Measurements from ENCODE around the gene ATP8B1. TPM values are rescaled to one million over a fixed set of nuclear protein-coding genes. Genes with fewer than 3 reads are reported as not detected.
"Not testable (repeated sequence)": the region's sequence is repeated elsewhere in the genome, so short reads cannot be mapped to it uniquely, and the experiment has no call there.

Gene ATP8B1
- total and polyA plus RNA-seq, 2 donors (not counting 3 experiments of a cell fraction or from before 2014, with no cell fraction given) = 49.3 to 100 TPM

GRCh38 chr18:57848374-57848773, 45.3 kb upstream of the ATP8B1 start:
- H3K79me2 ChIP-seq (ENCODE audit: control insufficient read depth, insufficient read depth, low read length); H3K4me2 ChIP-seq (ENCODE audit: insufficient read depth, low read length); DNase-seq (ENCODE audit: low read depth, low spot score); FAIRE-seq; H3K4me3 ChIP-seq (replicated peaks in 1 of 3; ENCODE audit: insufficient read depth in 1 of 3, low read depth in 1 of 3, low read length in 3 of 3); dilution Hi-C loops (cut with MboI; ENCODE audit: extremely low pct_ligation_motif_present, low sequenced_read_pairs); H2AFZ ChIP-seq (ENCODE audit: low read depth, low read length); H3K9ac ChIP-seq (replicated peaks; ENCODE audit: extremely low read depth, insufficient read depth, low read length); H3K9me1 ChIP-seq (replicated peaks; ENCODE audit: control insufficient read depth, extremely low read depth, insufficient read depth, low read length); BruUV-seq (replicated peaks); H3K27me3 ChIP-seq (ENCODE audit: control insufficient read depth in 2 of 2, insufficient read depth in 2 of 2, low read length in 2 of 2); H3K27ac ChIP-seq (ENCODE audit: insufficient read depth, low read depth, low read length); H3K9me3 ChIP-seq (replicated peaks; ENCODE audit: control insufficient read depth, insufficient read depth, low read length); POLR2A ChIA-PET; H3K36me3 ChIP-seq (ENCODE audit: control insufficient read depth in 2 of 2, extremely low read depth in 1 of 2, insufficient read depth in 2 of 2, low read length in 2 of 2); CTCF ChIA-PET; H4K20me1 ChIP-seq (replicated peaks; ENCODE audit: control insufficient read depth, extremely low read depth, insufficient read depth, low read length): not testable (repeated sequence)
- H3K4me1 ChIP-seq (ENCODE audit: control insufficient read depth, extremely low read depth, insufficient read depth, low read length) = peaks cover 16% of the 10 kb centered on the region
- intact Hi-C loops (cut with micrococcal nuclease) = loop anchor here (5.0 kb wide), 1 partner anchor 171 kb away; no protein-coding TSS in a partner anchor

DNA sequence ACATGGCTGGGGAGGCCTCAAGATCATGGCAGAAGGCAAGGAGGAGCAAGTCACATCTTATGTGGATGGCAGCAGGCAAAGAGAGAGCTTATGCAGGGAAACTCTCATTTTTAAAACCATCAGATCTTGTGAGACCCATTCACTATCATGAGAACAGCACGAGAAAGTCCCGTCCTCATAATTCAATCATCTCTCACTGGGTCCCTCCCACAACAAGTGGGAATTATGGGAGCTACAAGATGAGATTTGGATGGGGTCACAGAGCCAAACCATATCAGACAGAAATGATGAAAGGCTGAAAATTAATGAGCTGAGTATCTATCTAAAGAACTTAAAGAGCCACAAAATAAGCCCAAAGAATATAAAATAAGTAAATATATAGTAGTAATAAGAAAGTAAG, 44.3 kb upstream of the ATP8B1 start:
- H4K20me1 ChIP-seq (replicated peaks; ENCODE audit: control insufficient read depth, extremely low read depth, insufficient read depth, low read length); H3K9me1 ChIP-seq (replicated peaks; ENCODE audit: control insufficient read depth, extremely low read depth, insufficient read depth, low read length); H3K79me2 ChIP-seq (ENCODE audit: control insufficient read depth, insufficient read depth, low read length); POLR2A ChIA-PET; H3K9ac ChIP-seq (replicated peaks; ENCODE audit: extremely low read depth, insufficient read depth, low read length); H3K4me3 ChIP-seq (replicated peaks in 1 of 3; ENCODE audit: insufficient read depth in 1 of 3, low read depth in 1 of 3, low read length in 3 of 3); H3K27me3 ChIP-seq (ENCODE audit: control insufficient read depth in 2 of 2, insufficient read depth in 2 of 2, low read length in 2 of 2); DNase-seq (ENCODE audit: low read depth, low spot score); H3K9me3 ChIP-seq (replicated peaks; ENCODE audit: control insufficient read depth, insufficient read depth, low read length); H3K27ac ChIP-seq (ENCODE audit: insufficient read depth, low read depth, low read length); H3K36me3 ChIP-seq (ENCODE audit: control insufficient read depth in 2 of 2, extremely low read depth in 1 of 2, insufficient read depth in 2 of 2, low read length in 2 of 2); FAIRE-seq; dilution Hi-C loops (cut with MboI; ENCODE audit: extremely low pct_ligation_motif_present, low sequenced_read_pairs); CTCF ChIA-PET; BruUV-seq (replicated peaks); H3K4me2 ChIP-seq (ENCODE audit: insufficient read depth, low read length); H2AFZ ChIP-seq (ENCODE audit: low read depth, low read length): not testable (repeated sequence)
- H3K4me1 ChIP-seq (ENCODE audit: control insufficient read depth, extremely low read depth, insufficient read depth, low read length) = peaks cover 19% of the 10 kb centered on the region
- intact Hi-C loops (cut with micrococcal nuclease) = loop anchor here (2.0 to 5.0 kb wide), 2 partner anchors 67 to 170 kb away; no protein-coding TSS in a partner anchor

DNA sequence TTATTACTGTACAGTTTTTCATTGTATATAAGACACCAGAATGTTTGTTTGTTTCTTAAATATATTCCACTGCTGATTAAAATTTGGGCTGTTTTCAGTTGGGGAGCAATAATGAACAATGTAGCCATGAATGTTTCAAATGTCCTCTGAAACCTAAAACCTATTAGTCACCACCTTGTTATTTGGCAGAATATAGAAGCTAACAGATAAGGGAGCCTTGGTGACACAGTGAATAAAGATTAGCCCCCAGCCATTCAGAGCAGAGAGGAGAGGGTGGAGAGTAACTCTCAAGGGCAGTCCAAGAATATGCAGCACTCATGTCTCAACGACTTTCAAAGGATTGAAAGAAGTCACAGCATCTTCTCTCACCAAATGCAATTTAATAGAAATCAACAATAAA, 43.1 kb upstream of the ATP8B1 start:
- TF ChIP-seq POLR2AphosphoS5 (IDR thresholded peaks at IDR 0.05; ENCODE audit: insufficient read depth, low read depth, low read length) (peak; percentile 25), FOS (IDR thresholded peaks at IDR 0.05; ENCODE audit: borderline replicate concordance, insufficient read depth, low read length) (peak; percentile 59), EZH2 (IDR thresholded peaks at IDR 0.05; ENCODE audit: borderline replicate concordance, low read depth, low read length, severe bottlenecking) (no peak), MYC (IDR thresholded peaks at IDR 0.05; ENCODE audit: low read depth, low read length) (no peak), CTCF (IDR thresholded peaks at IDR 0.05; ENCODE audit: extremely low read depth in 1 of 2, insufficient read depth in 1 of 2, low read depth in 1 of 2, low read length in 2 of 2) (no peak), JUN (IDR thresholded peaks at IDR 0.05; ENCODE audit: borderline replicate concordance, insufficient read depth, insufficient read length, low read depth) (peak; percentile 87), GATA2 (IDR thresholded peaks at IDR 0.05; ENCODE audit: insufficient read depth, insufficient read length, low read depth, low read length) (peak; percentile 82), POLR2A (IDR thresholded peaks at IDR 0.05; ENCODE audit: low read depth, low read length) (no peak)
- TF ChIP-seq, protein P1, sequence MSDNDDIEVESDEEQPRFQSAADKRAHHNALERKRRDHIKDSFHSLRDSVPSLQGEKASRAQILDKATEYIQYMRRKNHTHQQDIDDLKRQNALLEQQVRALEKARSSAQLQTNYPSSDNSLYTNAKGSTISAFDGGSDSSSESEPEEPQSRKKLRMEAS (IDR thresholded peaks at IDR 0.05; ENCODE audit: insufficient read depth, insufficient read length) = no peak
- H3K27ac ChIP-seq (ENCODE audit: insufficient read depth, low read depth, low read length) = peak overlapping the region; percentile 81
- H3K9ac ChIP-seq (replicated peaks; ENCODE audit: extremely low read depth, insufficient read depth, low read length) = peak overlapping the region; percentile 67
- no TSS peak for BruUV-seq (replicated peaks)
- peak; percentile 87 for DNase-seq (ENCODE audit: low read depth, low spot score)
- no peaks in the 10 kb centered on the region for H3K27me3 ChIP-seq (ENCODE audit: control insufficient read depth in 2 of 2, insufficient read depth in 2 of 2, low read length in 2 of 2)
- H3K4me1 ChIP-seq (ENCODE audit: control insufficient read depth, extremely low read depth, insufficient read depth, low read length) = peaks cover 19% of the 10 kb centered on the region
- no peaks in the 10 kb centered on the region for H4K20me1 ChIP-seq (replicated peaks; ENCODE audit: control insufficient read depth, extremely low read depth, insufficient read depth, low read length)
- no peaks in the 10 kb centered on the region for H3K79me2 ChIP-seq (ENCODE audit: control insufficient read depth, insufficient read depth, low read length)
- H3K4me2 ChIP-seq (ENCODE audit: insufficient read depth, low read length) = peak overlapping the region; percentile 65
- CTCF ChIA-PET = interaction anchor here (1.0 to 1.6 kb wide), 6 partner anchors 10 to 38 kb away, joined by 3 to 6 read pairs (median 3); no protein-coding TSS in a partner anchor
- H2AFZ ChIP-seq (ENCODE audit: low read depth, low read length) = peak overlapping the region; percentile 54
- POLR2A ChIA-PET = no interaction called here
- dilution Hi-C loops (cut with MboI; ENCODE audit: extremely low pct_ligation_motif_present, low sequenced_read_pairs) (no loop called here), intact Hi-C loops (cut with micrococcal nuclease) (loop anchor here (2.0 to 5.0 kb wide), 2 partner anchors 65 to 169 kb away; no protein-coding TSS in a partner anchor)
- no peak overlapping the region for H3K4me3 ChIP-seq (replicated peaks in 1 of 3; ENCODE audit: insufficient read depth in 1 of 3, low read depth in 1 of 3, low read length in 3 of 3)
- FAIRE-seq = peak; percentile 72
- no peaks in the 10 kb centered on the region for H3K36me3 ChIP-seq (ENCODE audit: control insufficient read depth in 2 of 2, extremely low read depth in 1 of 2, insufficient read depth in 2 of 2, low read length in 2 of 2)
- H3K9me1 ChIP-seq (replicated peaks; ENCODE audit: control insufficient read depth, extremely low read depth, insufficient read depth, low read length) = no peaks in the 10 kb centered on the region
- H3K9me3 ChIP-seq (replicated peaks; ENCODE audit: control insufficient read depth, insufficient read depth, low read length) = no peaks in the 10 kb centered on the region

Data from endothelial cell of umbilical vein (primary cell).